Measurements from ENCODE around the gene S100A3.

DNA sequence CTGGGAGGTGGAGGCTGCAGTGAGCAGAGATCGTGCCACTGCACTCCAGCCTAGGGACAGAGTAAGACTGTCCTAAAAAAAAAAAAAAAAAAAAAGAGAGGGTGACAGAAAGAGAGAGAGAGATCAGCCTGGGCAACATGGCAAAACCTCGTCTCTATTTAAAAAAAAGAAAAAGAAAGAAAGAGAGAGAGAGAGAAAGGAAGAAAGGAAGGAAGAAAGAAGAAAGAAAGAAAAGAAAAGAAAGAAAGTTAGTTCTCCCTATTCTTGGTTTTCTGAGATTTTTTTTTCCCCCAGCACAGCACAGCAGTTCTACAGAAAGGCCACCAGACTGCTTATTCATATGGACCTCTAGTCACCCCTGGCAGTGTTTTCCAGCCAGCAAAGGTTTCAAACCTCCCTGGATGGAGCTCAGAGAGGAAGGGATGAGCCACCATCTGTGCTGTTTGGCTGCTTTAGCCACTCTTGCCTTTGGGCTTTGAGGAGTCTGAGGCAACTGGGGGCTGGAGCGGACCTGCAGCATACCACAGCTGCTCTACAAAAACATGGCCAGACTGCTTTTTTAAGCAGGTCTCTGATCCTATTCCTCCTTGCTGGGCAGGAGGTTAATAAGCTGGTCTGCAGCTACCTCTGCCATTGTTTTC is 23.9 kb downstream of the S100A3 start:
- TF ChIP-seq, protein P1, sequence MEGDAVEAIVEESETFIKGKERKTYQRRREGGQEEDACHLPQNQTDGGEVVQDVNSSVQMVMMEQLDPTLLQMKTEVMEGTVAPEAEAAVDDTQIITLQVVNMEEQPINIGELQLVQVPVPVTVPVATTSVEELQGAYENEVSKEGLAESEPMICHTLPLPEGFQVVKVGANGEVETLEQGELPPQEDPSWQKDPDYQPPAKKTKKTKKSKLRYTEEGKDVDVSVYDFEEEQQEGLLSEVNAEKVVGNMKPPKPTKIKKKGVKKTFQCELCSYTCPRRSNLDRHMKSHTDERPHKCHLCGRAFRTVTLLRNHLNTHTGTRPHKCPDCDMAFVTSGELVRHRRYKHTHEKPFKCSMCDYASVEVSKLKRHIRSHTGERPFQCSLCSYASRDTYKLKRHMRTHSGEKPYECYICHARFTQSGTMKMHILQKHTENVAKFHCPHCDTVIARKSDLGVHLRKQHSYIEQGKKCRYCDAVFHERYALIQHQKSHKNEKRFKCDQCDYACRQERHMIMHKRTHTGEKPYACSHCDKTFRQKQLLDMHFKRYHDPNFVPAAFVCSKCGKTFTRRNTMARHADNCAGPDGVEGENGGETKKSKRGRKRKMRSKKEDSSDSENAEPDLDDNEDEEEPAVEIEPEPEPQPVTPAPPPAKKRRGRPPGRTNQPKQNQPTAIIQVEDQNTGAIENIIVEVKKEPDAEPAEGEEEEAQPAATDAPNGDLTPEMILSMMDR (IDR thresholded peaks at IDR 0.05; ENCODE audit: poor library complexity, severe bottlenecking): no peak
- TF ChIP-seq RAD21 (conservative IDR thresholded peaks at IDR 0.05): no peak
- TF ChIP-seq POLR2AphosphoS5 (IDR thresholded peaks at IDR 0.05): no peak
- TF ChIP-seq SMC3 (conservative IDR thresholded peaks at IDR 0.05; ENCODE audit: poor library complexity): no peak
- TF ChIP-seq EP300 (conservative IDR thresholded peaks at IDR 0.05; ENCODE audit: poor library complexity, severe bottlenecking): no peak
- no peak for TF ChIP-seq EZH2 (IDR thresholded peaks at IDR 0.05; ENCODE audit: borderline replicate concordance, insufficient read depth, low read length, poor library complexity, severe bottlenecking)
- TF ChIP-seq MXI1 (conservative IDR thresholded peaks at IDR 0.05; ENCODE audit: poor library complexity, severe bottlenecking): no peak
- no peak for TF ChIP-seq TAF1 (IDR thresholded peaks at IDR 0.05; ENCODE audit: low read depth)
- TF ChIP-seq, protein P2, sequence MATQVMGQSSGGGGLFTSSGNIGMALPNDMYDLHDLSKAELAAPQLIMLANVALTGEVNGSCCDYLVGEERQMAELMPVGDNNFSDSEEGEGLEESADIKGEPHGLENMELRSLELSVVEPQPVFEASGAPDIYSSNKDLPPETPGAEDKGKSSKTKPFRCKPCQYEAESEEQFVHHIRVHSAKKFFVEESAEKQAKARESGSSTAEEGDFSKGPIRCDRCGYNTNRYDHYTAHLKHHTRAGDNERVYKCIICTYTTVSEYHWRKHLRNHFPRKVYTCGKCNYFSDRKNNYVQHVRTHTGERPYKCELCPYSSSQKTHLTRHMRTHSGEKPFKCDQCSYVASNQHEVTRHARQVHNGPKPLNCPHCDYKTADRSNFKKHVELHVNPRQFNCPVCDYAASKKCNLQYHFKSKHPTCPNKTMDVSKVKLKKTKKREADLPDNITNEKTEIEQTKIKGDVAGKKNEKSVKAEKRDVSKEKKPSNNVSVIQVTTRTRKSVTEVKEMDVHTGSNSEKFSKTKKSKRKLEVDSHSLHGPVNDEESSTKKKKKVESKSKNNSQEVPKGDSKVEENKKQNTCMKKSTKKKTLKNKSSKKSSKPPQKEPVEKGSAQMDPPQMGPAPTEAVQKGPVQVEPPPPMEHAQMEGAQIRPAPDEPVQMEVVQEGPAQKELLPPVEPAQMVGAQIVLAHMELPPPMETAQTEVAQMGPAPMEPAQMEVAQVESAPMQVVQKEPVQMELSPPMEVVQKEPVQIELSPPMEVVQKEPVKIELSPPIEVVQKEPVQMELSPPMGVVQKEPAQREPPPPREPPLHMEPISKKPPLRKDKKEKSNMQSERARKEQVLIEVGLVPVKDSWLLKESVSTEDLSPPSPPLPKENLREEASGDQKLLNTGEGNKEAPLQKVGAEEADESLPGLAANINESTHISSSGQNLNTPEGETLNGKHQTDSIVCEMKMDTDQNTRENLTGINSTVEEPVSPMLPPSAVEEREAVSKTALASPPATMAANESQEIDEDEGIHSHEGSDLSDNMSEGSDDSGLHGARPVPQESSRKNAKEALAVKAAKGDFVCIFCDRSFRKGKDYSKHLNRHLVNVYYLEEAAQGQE (IDR thresholded peaks at IDR 0.05; ENCODE audit: borderline replicate concordance): no peak

Data from neural cell (in vitro differentiated cells).